Measurements from ENCODE around the gene ADGRV1. TPM values are rescaled to one million over a fixed set of nuclear protein-coding genes. Genes with fewer than 3 reads are reported as not detected.

Gene ADGRV1
- total RNA-seq, 4 donors from 2014 or later, result 0.28 to 6.5 (median 3.7) TPM

DNA sequence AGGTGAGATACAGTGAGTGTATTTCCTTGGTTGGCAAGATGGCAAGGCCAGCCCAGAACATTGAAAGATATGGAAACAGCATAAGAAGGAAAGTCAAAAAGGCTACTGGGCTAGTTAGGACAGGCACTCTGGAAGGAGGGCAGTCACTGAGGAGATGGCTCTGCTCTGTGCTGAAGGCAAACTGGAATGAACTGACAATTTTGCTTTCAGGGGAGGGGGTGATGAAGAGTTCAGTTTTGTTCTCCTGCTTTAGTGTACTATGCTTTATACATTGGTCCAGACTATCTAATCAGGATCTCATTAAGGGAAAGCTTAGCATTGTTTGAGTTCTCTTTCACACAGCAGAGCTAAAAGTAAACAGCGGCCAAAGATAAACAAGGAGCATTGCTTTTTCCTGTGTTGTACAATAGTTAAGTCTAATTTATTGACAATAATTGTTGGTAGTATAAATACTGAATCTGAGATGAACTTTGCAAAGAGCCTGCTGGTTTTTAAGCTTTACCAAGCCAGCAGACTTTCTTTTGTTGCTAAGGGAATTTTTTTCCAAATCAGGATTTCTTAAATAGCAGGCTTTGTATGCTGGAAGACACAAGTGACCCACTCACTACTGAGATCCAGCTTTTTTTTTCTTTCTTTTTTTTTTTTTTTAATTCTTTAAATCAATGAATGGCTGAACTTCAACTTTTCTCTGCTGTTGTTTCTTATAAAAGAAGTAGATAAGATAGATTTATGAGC, 469.0 kb downstream of the ADGRV1 start:
- no peak for TF ChIP-seq POLR2A (IDR thresholded peaks at IDR 0.05)
- TF ChIP-seq, protein P1, sequence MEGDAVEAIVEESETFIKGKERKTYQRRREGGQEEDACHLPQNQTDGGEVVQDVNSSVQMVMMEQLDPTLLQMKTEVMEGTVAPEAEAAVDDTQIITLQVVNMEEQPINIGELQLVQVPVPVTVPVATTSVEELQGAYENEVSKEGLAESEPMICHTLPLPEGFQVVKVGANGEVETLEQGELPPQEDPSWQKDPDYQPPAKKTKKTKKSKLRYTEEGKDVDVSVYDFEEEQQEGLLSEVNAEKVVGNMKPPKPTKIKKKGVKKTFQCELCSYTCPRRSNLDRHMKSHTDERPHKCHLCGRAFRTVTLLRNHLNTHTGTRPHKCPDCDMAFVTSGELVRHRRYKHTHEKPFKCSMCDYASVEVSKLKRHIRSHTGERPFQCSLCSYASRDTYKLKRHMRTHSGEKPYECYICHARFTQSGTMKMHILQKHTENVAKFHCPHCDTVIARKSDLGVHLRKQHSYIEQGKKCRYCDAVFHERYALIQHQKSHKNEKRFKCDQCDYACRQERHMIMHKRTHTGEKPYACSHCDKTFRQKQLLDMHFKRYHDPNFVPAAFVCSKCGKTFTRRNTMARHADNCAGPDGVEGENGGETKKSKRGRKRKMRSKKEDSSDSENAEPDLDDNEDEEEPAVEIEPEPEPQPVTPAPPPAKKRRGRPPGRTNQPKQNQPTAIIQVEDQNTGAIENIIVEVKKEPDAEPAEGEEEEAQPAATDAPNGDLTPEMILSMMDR (IDR thresholded peaks at IDR 0.05), result no peak
- no peak overlapping the region for H3K4me3 ChIP-seq
- no peaks in the 10 kb centered on the region for H3K36me3 ChIP-seq
- DNase-seq, result no peak
- no peaks in the 10 kb centered on the region for H3K27me3 ChIP-seq
- peak overlapping the region in 1 of 4 donors; percentile 24 for H3K27ac ChIP-seq
- H3K9me3 ChIP-seq, result no peaks in the 10 kb centered on the region
- H3K4me1 ChIP-seq, result peaks cover 0 to 23% (median 0%) of the 10 kb centered on the region in 4 donors

DNA sequence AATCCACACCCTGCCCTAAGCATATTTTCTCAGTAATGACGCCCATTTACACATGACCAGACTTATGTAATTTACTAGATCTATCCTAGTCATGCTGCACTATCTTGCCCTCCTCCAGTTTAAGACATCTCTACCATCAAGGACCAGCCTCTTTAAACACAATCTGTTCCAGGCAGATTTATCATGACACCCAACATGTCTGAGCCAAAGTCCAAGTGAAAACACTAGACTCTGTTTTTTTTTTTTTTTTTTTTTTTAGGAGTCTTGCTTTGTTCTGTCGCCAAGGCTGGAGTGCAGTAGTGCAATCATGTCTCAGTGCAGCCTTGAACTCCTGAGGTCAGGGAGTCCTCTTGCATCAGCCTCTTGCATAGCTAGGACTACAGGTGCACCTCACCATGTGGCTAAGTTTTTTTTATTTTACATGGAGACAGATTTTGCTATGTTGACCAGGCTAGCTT, 469.9 kb downstream of the ADGRV1 start:
- peaks cover 0 to 21% (median 0%) of the 10 kb centered on the region in 4 donors for H3K4me1 ChIP-seq
- no peaks in the 10 kb centered on the region for H3K36me3 ChIP-seq
- H3K27me3 ChIP-seq, result no peaks in the 10 kb centered on the region
- H3K27ac ChIP-seq, result peak overlapping the region in 1 of 4 donors; percentile 24
- no peak overlapping the region for H3K4me3 ChIP-seq
- peak in 1 of 3 donors; percentile 55 for DNase-seq
- no peaks in the 10 kb centered on the region for H3K9me3 ChIP-seq
- TF ChIP-seq, protein P1 (IDR thresholded peaks at IDR 0.05), result no peak
- no peak for TF ChIP-seq POLR2A (IDR thresholded peaks at IDR 0.05)

DNA sequence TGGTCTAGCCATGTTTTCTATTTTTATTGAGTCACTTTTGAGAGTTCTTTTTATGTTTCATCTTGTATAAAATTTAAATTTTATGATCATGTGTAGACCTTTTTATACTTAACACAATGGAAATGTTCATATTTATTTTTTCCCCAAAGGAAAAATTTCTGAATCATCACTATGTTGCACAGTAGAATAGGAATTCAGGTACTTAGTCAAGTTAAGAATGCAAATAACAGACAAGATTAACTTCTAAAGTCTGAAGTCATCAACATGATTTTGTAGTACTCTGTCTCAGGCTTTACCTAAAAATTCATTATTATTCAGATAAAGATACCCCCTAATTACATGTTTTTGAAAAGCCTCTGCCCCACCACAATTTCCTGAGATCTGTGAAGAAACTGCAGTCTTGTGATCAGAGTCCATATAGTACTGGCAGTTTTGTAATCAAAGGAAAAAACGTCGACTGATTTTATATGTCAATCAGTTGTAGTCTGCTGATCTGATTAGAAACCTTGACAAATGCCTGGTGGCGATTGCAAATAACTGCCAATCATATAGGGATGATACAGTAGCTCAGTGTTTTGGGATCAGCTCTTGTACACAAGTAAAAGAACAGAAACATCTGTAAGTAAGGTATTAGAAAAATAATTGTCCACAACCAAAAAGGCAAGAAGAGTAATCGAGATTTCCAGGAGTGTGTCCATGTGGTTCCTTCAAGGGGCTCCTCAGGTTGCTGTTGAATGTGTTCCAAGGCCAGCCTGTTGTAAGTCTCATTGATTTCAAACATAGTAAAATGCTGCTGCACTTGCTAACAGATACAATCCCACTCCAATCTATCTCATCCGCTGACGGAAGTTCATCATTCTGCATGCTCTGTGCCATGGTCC, 472.2 kb downstream of the ADGRV1 start:
- Histone ChIP-seq H3K9me3 (no peaks in the 10 kb centered on the region), H3K4me1 (peaks cover 0 to 21% (median 0%) of the 10 kb centered on the region in 4 donors), H3K27me3 (no peaks in the 10 kb centered on the region), H3K4me3 (no peak overlapping the region), H3K36me3 (no peaks in the 10 kb centered on the region), H3K27ac (no peak overlapping the region)
- TF ChIP-seq, protein P1 (IDR thresholded peaks at IDR 0.05), result no peak
- TF ChIP-seq POLR2A (IDR thresholded peaks at IDR 0.05), result no peak
- DNase-seq, result no peak

DNA sequence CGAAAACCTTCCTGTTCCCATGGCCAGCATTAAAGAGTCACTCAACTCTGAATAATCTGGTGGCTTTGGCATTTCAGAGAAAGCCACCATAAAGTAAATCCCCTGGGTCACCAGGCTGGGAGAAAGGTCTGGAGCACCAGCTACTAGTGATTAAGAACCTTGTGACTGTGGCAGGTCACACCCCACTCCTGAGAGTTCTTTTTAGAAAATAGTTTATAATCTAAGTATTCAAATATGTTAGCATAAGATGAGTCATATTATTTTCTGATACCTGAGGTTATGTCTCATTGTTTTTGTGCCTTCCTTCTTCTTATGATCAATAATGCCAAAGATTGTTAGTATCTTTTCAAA, 472.8 kb downstream of the ADGRV1 start:
- Histone ChIP-seq H3K36me3 (no peaks in the 10 kb centered on the region), H3K9me3 (no peaks in the 10 kb centered on the region), H3K4me3 (no peak overlapping the region), H3K27ac (no peak overlapping the region), H3K27me3 (no peaks in the 10 kb centered on the region), H3K4me1 (peaks cover 0 to 20% (median 0%) of the 10 kb centered on the region in 4 donors)
- TF ChIP-seq POLR2A (IDR thresholded peaks at IDR 0.05), result no peak
- TF ChIP-seq, protein P1 (IDR thresholded peaks at IDR 0.05), result no peak
- no peak for DNase-seq

DNA sequence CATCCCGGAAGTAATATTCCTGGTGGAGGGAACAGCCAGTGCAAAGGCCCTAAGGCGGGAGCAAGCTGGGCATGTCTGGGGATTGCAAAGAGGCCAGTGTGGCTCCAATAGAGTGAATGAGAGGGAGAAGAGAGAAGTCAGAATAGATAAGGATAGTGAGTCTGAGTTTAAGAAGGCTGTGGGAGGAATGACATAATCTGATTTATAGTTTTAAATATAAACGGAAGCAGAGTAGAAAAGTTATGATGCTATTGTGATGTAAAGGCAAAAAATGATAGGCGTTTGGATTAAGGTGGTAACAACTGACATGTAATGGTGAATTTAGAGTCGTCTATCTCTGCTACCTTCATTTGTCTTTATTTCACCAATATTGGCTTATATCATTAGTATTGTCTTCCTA, 473.5 kb downstream of the ADGRV1 start:
- H3K9me3 ChIP-seq, result no peaks in the 10 kb centered on the region
- H3K27ac ChIP-seq, result no peak overlapping the region
- H3K4me3 ChIP-seq, result no peak overlapping the region
- no peak for TF ChIP-seq POLR2A (IDR thresholded peaks at IDR 0.05)
- TF ChIP-seq, protein P1 (IDR thresholded peaks at IDR 0.05), result no peak
- peaks cover 0 to 16% (median 0%) of the 10 kb centered on the region in 4 donors for H3K4me1 ChIP-seq
- H3K36me3 ChIP-seq, result no peaks in the 10 kb centered on the region
- H3K27me3 ChIP-seq, result no peaks in the 10 kb centered on the region
- DNase-seq, result no peak

Data from Peyer's patch (tissue), 4 donors.